A673 (cell line): ENCODE measurements around the gene HNRNPDL. TPM values are rescaled to one million over a fixed set of nuclear protein-coding genes. Genes with fewer than 3 reads are reported as not detected.

Source experiments
- BruUV-seq: library from RNA; stranded (reverse); fragments of 400-500 nt; replicated peaks from 2 replicates; lab custom pipeline; 2021; lab: Mats Ljungman, UMichigan
- CTCF ChIA-PET: fragments of 300-600 bp; sonication (Branson Sonifier 250); formaldehyde crosslinking; loops from one replicate; lab custom pipeline; 2022; ENCODE audit warnings: antibody characterized with exemption; lab: Charles Lee
- POLR2A ChIA-PET: fragments of 300-600 bp; sonication (Branson Sonifier 250); formaldehyde crosslinking; loops from one replicate; lab custom pipeline; 2022; ENCODE audit warnings: antibody characterized with exemption; ENCODE audit not compliant: low non-redundant PET; lab: Charles Lee
- DNase-seq: peaks from one replicate; pipeline ENCODE4 v3.0.0-alpha.2; 2015; ENCODE audit warnings: low spot score
- H3K27ac ChIP-seq: fragments of 200-600 bp; sonication (generic); 2 replicates; pipeline ENCODE4 v1.5.1; 2016; ENCODE audit warnings: mixed run types, low read depth, mild to moderate bottlenecking, mixed read lengths, antibody characterized with exemption, low read length; ENCODE audit not compliant: poor library complexity, severe bottlenecking
- H3K27me3 ChIP-seq: fragments of 200-600 bp; sonication (generic); replicated peaks from 2 replicates; pipeline ENCODE4 v1.6.1; 2017; ENCODE audit warnings: mixed run types, low read depth, mild to moderate bottlenecking, mixed read lengths, antibody characterized with exemption, low read length; ENCODE audit not compliant: insufficient read depth, poor library complexity
- H3K36me3 ChIP-seq: fragments of 200-600 bp; sonication (generic); 2 replicates; pipeline ENCODE4 v1.6.1; 2016; ENCODE audit warnings: mixed run types, mild to moderate bottlenecking, mixed read lengths, antibody characterized with exemption, low read length; ENCODE audit not compliant: insufficient read depth, poor library complexity, severe bottlenecking
- H3K4me1 ChIP-seq: fragments of 200-600 bp; sonication (generic); 2 replicates; pipeline ENCODE4 v1.6.1; 2017; ENCODE audit warnings: mixed run types, mild to moderate bottlenecking, mixed read lengths, antibody characterized with exemption, low read length; ENCODE audit not compliant: insufficient read depth, poor library complexity, severe bottlenecking
- H3K4me3 ChIP-seq: fragments of 200-600 bp; sonication (generic); 2 replicates; pipeline ENCODE4 v1.5.1; 2016; ENCODE audit warnings: low read depth, mixed run types, mild to moderate bottlenecking, mixed read lengths, low read length; ENCODE audit not compliant: poor library complexity, severe bottlenecking
- H3K9me3 ChIP-seq: fragments of 200-600 bp; sonication (generic); 2 replicates; pipeline ENCODE4 v1.6.1; 2016; ENCODE audit warnings: mixed run types, low read depth, mild to moderate bottlenecking, mixed read lengths, antibody characterized with exemption, low read length; ENCODE audit not compliant: poor library complexity, severe bottlenecking
- EZH2 ChIP-seq: fragments of 200-600 bp; sonication (generic); IDR thresholded peaks from 2 replicates; pipeline ENCODE4 v1.6.1; 2017; ENCODE audit warnings: borderline replicate concordance, low read depth, mild to moderate bottlenecking, mixed read lengths, antibody characterized with exemption, low read length; ENCODE audit not compliant: poor library complexity, severe bottlenecking
- intact Hi-C: fragments of 100-400 bp; cut with micrococcal nuclease; formaldehyde crosslinking; loops from one replicate; pipeline ENCODE4 v1.10.0; 2022; ENCODE audit not compliant: unreplicated experiment
- total RNA-seq: library from RNA; stranded (reverse); gene quantifications from 2 replicates; pipeline ENCODE4 v1.2.3, GENCODE V29; 2021
- TF ChIP-seq, protein P1 (sequence below): fragments of 300-800, 200-600 bp; sonication (generic); conservative IDR thresholded peaks from 2 replicates; pipeline ENCODE4 v1.5.1; 2017; ENCODE audit warnings: low read depth, mild to moderate bottlenecking, antibody characterized with exemption, low read length, moderate library complexity, mixed read lengths

HNRNPDL gene
- total RNA-seq, 1 experiment from 2014 or later, result 320 TPM

DNA sequence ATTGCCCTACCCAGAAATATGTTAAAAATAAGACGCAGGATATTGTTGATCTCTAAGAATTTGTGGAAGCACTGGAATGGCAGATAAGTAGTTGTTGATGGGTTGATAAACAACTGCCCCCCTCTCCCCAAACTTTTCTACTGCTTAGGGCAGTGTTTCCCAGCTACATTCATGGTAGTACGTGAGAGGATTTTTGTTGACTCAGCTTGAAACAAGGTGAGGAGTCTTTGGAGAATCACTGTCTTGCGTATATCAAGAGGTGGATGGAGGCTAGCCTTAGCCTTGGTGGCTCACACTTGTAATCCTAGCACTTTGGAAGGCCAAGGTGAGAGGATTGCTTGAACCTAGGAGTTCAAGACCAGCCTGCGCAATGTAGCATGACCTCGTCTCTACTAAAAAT, 5.9 kb upstream of the HNRNPDL start:
- DNase-seq, result no peak
- no peaks in the 10 kb centered on the region for H3K9me3 ChIP-seq
- no peak overlapping the region for H3K27ac ChIP-seq
- ChIA-PET CTCF (no interaction called here), POLR2A (no interaction called here)
- TF ChIP-seq, protein P1, sequence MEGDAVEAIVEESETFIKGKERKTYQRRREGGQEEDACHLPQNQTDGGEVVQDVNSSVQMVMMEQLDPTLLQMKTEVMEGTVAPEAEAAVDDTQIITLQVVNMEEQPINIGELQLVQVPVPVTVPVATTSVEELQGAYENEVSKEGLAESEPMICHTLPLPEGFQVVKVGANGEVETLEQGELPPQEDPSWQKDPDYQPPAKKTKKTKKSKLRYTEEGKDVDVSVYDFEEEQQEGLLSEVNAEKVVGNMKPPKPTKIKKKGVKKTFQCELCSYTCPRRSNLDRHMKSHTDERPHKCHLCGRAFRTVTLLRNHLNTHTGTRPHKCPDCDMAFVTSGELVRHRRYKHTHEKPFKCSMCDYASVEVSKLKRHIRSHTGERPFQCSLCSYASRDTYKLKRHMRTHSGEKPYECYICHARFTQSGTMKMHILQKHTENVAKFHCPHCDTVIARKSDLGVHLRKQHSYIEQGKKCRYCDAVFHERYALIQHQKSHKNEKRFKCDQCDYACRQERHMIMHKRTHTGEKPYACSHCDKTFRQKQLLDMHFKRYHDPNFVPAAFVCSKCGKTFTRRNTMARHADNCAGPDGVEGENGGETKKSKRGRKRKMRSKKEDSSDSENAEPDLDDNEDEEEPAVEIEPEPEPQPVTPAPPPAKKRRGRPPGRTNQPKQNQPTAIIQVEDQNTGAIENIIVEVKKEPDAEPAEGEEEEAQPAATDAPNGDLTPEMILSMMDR, result no peak
- TF ChIP-seq EZH2, result no peak
- BruUV-seq, result no TSS peak
- H3K27me3 ChIP-seq, result no peaks in the 10 kb centered on the region
- H3K36me3 ChIP-seq, result no peaks in the 10 kb centered on the region
- H3K4me1 ChIP-seq, result no peaks in the 10 kb centered on the region
- H3K4me3 ChIP-seq, result no peak overlapping the region
- intact Hi-C loops, result no loop called here

DNA sequence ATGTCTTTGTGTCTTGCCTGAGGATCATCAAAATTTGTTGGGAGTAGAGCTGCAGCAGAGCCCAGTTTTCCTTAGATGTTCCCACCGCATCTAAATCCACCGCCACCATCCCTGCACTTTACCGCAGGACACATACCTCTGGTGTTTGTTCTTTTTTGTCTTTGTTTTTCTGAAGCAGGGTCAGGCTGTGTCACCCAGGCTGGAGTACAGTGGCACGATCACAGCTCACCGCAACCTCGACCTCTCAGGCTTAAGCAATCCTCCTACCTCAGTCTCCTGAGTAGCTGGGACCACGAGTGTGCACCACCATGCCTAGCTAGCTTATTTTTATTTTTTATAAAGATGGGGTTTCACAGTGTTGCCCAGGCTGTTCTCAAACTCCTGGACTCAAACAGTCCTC, 4.7 kb upstream of the HNRNPDL start:
- no peak overlapping the region for H3K4me3 ChIP-seq
- no peaks in the 10 kb centered on the region for H3K27me3 ChIP-seq
- TF ChIP-seq EZH2, result no peak
- TF ChIP-seq, protein P1, result no peak
- H3K9me3 ChIP-seq, result no peaks in the 10 kb centered on the region
- H3K27ac ChIP-seq, result no peak overlapping the region
- H3K4me1 ChIP-seq, result no peaks in the 10 kb centered on the region
- no peaks in the 10 kb centered on the region for H3K36me3 ChIP-seq
- intact Hi-C loops, result no loop called here
- no peak for DNase-seq
- POLR2A ChIA-PET, result no interaction called here
- BruUV-seq, result no TSS peak
- CTCF ChIA-PET, result no interaction called here

DNA sequence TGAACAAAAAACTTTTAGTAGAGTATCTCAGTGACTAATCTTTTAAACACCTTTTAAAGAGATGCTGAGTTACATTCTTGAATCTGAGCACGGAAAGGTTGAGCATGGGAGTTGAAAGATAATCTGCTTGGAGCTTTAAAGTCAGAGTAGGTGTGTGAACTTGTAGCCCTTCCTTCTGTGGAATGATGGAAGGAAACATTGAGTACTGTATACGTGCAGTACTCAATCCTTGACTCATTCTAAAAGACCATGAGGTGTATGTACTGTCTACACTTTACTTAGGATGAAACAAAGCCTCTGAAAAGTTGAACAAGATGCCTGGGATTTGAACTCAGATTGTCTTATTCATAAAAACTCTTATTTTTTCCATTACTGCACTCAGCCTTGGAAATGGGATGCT, 3.5 kb upstream of the HNRNPDL start:
- no peaks in the 10 kb centered on the region for H3K27me3 ChIP-seq
- no peak for DNase-seq
- H3K4me3 ChIP-seq, result no peak overlapping the region
- H3K4me1 ChIP-seq, result no peaks in the 10 kb centered on the region
- ChIA-PET POLR2A (no interaction called here), CTCF (no interaction called here)
- no peaks in the 10 kb centered on the region for H3K9me3 ChIP-seq
- no peak for TF ChIP-seq EZH2
- TF ChIP-seq, protein P1, result no peak
- intact Hi-C loops, result no loop called here
- no peak overlapping the region for H3K27ac ChIP-seq
- no peaks in the 10 kb centered on the region for H3K36me3 ChIP-seq
- no TSS peak for BruUV-seq
